ENCODE measurements around the gene APBA2. TPM values are rescaled to one million over a fixed set of nuclear protein-coding genes. Genes with fewer than 3 reads are reported as not detected.
A peak's percentile ranks its signal among the peaks of the same experiment; 100 is the strongest.

The APBA2 gene
- total RNA-seq, 1 donor from 2014 or later, result 19.6 TPM

DNA sequence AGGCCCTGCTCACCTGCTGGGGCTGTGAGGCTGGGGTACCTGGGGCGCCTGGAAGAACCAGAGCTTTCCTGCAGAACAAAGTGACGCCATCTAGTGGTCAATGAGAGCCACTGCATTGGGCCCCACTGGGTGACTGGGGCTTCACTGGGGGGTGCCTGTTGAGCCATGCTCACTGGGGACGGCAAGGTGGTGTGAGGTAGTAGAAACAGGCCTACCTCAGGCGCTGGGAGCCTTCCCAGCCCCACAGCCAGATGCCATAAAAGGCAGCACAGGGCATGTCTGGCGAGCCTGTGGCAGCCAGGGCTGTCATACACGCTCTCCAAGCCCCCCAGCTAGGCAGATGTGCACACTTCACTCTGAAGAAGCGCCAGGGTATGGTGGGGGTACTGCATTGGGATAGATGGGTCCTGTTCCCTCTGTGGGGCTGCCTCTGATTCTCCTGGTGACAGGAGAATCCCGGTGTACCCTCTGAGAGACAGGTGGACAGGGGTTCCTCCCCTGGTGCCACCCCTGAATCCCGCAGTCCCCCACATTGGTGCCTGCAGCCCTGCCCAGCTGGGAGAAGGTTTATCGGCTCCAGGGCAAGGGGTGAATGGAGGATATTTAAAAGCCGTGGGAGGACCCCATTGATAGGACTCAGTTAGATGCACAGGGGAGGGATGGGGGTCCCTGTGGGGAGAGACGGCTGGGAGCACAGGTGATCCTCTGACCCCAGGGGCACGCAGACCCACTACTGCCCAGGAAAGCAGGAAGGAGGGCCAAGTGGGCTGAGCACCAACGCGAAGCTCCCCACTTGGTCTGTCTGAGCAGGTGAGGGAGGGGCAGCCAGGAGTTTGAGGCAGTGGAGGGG, 205.1 kb downstream of the APBA2 start:
- Histone ChIP-seq H3K4me3 (no peak overlapping the region), H3K4me1 (no peaks in the 10 kb centered on the region), H3K36me3 (no peaks in the 10 kb centered on the region), H3K27me3 (no peaks in the 10 kb centered on the region), H3K9me3 (no peaks in the 10 kb centered on the region), H3K27ac (no peak overlapping the region)
- intact Hi-C loops (cut with DNase I), result no loop called here
- DNase-seq (ENCODE audit: extremely low spot score in 2 of 2), result no peak
- TF ChIP-seq POLR2AphosphoS5 (IDR thresholded peaks at IDR 0.05; ENCODE audit: insufficient read depth in 1 of 2, low read depth in 1 of 2) (no peak), POLR2A (IDR thresholded peaks at IDR 0.05) (no peak)
- TF ChIP-seq, protein P1, sequence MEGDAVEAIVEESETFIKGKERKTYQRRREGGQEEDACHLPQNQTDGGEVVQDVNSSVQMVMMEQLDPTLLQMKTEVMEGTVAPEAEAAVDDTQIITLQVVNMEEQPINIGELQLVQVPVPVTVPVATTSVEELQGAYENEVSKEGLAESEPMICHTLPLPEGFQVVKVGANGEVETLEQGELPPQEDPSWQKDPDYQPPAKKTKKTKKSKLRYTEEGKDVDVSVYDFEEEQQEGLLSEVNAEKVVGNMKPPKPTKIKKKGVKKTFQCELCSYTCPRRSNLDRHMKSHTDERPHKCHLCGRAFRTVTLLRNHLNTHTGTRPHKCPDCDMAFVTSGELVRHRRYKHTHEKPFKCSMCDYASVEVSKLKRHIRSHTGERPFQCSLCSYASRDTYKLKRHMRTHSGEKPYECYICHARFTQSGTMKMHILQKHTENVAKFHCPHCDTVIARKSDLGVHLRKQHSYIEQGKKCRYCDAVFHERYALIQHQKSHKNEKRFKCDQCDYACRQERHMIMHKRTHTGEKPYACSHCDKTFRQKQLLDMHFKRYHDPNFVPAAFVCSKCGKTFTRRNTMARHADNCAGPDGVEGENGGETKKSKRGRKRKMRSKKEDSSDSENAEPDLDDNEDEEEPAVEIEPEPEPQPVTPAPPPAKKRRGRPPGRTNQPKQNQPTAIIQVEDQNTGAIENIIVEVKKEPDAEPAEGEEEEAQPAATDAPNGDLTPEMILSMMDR (IDR thresholded peaks at IDR 0.05), result peak in 2 of 3 experiments; percentile 21 to 29

DNA sequence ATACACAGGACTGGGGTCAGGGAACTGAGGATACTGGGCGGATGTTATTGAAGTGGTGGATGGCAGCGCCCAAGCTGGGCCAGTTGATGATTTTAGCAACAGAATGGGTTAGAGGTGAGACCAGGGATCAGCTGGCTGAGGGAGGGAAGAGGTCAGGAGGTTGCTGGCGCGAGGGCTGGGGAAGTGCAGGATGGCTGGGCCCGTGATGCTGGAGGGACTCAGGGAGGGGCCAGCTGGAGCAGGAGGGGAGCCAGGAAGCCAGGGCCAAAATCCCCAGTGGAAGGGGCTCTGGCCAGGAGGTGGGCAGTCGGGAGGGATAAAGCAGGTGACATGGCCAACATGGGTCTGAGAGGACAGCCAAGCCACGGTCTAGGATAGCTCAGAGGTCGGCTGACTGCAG, 205.9 kb downstream of the APBA2 start:
- TF ChIP-seq POLR2AphosphoS5 (IDR thresholded peaks at IDR 0.05; ENCODE audit: insufficient read depth in 1 of 2, low read depth in 1 of 2), result no peak
- TF ChIP-seq POLR2A (IDR thresholded peaks at IDR 0.05), result no peak
- DNase-seq (ENCODE audit: extremely low spot score in 2 of 2), result no peak
- no peak overlapping the region for H3K4me3 ChIP-seq
- intact Hi-C loops (cut with DNase I), result no loop called here
- no peak overlapping the region for H3K27ac ChIP-seq
- no peaks in the 10 kb centered on the region for H3K4me1 ChIP-seq
- no peaks in the 10 kb centered on the region for H3K36me3 ChIP-seq
- H3K9me3 ChIP-seq, result no peaks in the 10 kb centered on the region
- H3K27me3 ChIP-seq, result no peaks in the 10 kb centered on the region

DNA sequence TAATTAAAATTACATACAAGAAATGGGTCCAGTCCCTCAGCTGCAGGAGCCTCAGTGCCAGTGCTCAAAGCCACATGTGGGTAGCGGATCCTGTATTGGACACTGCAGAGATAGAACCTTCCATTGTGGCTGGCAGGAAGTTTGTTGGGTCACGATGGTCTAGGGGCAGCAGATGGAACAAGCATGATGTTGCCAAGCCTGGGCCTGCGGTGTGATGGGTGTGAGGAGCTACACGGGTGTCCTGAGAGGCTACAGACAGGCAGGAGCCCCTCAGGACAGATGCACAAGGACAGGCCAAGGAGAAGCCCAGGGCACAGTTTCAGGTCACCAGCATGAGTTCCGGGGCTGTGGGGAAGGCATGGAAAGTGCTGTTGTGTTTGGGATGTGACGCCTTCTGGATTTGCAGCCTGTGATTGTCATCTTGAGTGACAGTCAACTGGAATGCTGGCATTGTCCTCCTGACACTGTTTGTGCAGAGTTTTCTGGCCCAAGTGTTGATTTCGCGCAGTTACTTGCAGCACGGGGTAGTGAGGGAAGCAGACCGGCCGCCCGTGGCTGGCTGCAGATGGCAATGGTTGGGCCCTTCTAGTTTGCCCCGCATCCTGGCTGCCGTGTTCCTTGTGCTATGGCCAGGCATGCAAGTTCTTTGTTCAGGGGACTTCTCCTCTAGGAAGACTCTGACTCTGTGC, 206.7 kb downstream of the APBA2 start:
- H3K4me1 ChIP-seq, result no peaks in the 10 kb centered on the region
- no peaks in the 10 kb centered on the region for H3K9me3 ChIP-seq
- H3K27ac ChIP-seq, result no peak overlapping the region
- no peak for TF ChIP-seq POLR2A (IDR thresholded peaks at IDR 0.05)
- TF ChIP-seq, protein P1 (IDR thresholded peaks at IDR 0.05), result no peak
- no peak for TF ChIP-seq POLR2AphosphoS5 (IDR thresholded peaks at IDR 0.05; ENCODE audit: insufficient read depth in 1 of 2, low read depth in 1 of 2)
- intact Hi-C loops (cut with DNase I), result no loop called here
- H3K27me3 ChIP-seq, result no peaks in the 10 kb centered on the region
- H3K36me3 ChIP-seq, result no peaks in the 10 kb centered on the region
- DNase-seq (ENCODE audit: extremely low spot score in 2 of 2), result no peak
- H3K4me3 ChIP-seq, result no peak overlapping the region

DNA sequence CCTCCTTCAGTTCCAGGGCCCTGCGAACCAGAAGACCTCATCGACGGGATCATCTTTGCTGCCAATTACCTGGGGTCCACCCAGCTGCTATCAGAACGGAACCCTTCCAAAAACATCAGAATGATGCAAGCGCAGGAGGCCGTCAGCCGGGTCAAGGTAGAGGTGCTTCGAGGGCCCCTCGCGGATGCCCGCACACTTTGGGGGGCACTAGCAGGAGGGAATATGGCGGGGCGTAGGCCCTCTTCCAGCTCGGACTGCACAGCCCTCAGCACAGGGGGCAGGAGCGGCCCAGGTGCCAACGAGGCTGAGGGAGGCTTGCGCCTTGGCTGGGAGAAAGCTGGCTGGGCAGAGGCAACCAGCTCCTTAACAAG, 207.3 kb downstream of the APBA2 start:
- Histone ChIP-seq H3K36me3 (no peaks in the 10 kb centered on the region), H3K4me3 (no peak overlapping the region), H3K9me3 (no peaks in the 10 kb centered on the region), H3K4me1 (no peaks in the 10 kb centered on the region), H3K27me3 (no peaks in the 10 kb centered on the region), H3K27ac (no peak overlapping the region)
- intact Hi-C loops (cut with DNase I), result no loop called here
- no peak for TF ChIP-seq POLR2A (IDR thresholded peaks at IDR 0.05)
- TF ChIP-seq, protein P1 (IDR thresholded peaks at IDR 0.05), result no peak
- no peak for TF ChIP-seq POLR2AphosphoS5 (IDR thresholded peaks at IDR 0.05; ENCODE audit: insufficient read depth in 1 of 2, low read depth in 1 of 2)
- DNase-seq (ENCODE audit: extremely low spot score in 2 of 2), result no peak

DNA sequence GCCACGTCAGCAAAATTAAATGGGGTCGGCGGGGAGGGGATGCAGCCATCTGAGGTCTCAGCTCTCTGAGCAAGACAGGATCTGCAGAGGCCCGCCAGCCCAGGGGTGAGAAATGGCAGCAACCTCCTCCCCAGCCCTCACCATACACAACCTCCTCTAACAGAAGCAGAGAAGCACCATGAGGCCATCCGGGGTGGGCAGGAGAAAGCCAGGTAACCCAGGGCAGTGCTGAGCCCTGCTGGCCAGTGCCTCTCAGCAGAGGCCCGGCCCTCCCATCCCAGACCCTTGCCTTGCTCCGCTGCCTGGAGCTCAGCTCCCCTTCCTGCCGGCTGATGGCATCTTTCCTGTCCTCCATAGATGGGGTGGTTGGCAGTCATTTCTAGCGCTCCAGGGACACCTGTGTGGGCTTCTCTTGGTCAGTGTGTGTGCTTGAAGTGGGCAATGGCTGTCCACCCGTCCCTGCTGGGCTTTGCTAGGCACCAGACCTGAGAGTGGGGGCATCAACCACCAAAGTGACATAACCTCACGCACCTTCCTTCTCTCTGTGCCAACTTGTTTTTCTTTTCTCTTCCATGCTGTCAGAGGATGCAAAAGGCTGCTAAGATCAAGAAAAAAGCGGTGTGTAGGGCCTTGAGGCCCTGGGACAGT, 208.0 kb downstream of the APBA2 start:
- Histone ChIP-seq H3K4me1 (no peaks in the 10 kb centered on the region), H3K9me3 (no peaks in the 10 kb centered on the region), H3K36me3 (no peaks in the 10 kb centered on the region), H3K27me3 (no peaks in the 10 kb centered on the region), H3K27ac (no peak overlapping the region), H3K4me3 (no peak overlapping the region)
- no peak for TF ChIP-seq POLR2AphosphoS5 (IDR thresholded peaks at IDR 0.05; ENCODE audit: insufficient read depth in 1 of 2, low read depth in 1 of 2)
- no peak for TF ChIP-seq POLR2A (IDR thresholded peaks at IDR 0.05)
- TF ChIP-seq, protein P1 (IDR thresholded peaks at IDR 0.05), result no peak
- no peak for DNase-seq (ENCODE audit: extremely low spot score in 2 of 2)
- intact Hi-C loops (cut with DNase I), result no loop called here
